Stomach smooth muscle (tissue), 2 donors: ENCODE data around the gene PZP.

Source experiments
- H3K27ac ChIP-seq: one replicate; pipeline ENCODE4 v1.7.0; 2013; ENCODE audit warnings: mild to moderate bottlenecking, low read length, inconsistent platforms
- H3K27me3 ChIP-seq, 2 donors: one replicate each; pipeline ENCODE4 v1.7.0; 2013; ENCODE audit warnings: low read length in 2 of 2; ENCODE audit not compliant: insufficient read depth in 2 of 2, control insufficient read depth in 1 of 2
- H3K36me3 ChIP-seq, 2 donors: one replicate each; pipeline ENCODE4 v1.7.0; 2013; ENCODE audit warnings: low read length in 2 of 2; ENCODE audit not compliant: control insufficient read depth in 2 of 2, insufficient read depth in 2 of 2
- H3K4me1 ChIP-seq: one replicate; pipeline ENCODE4 v1.7.0; 2013; ENCODE audit warnings: low read length; ENCODE audit not compliant: control insufficient read depth, insufficient read depth
- H3K4me3 ChIP-seq, 2 donors: one replicate each; pipeline ENCODE4 v1.7.0; 2013; ENCODE audit warnings: low read length in 2 of 2
- H3K9ac ChIP-seq, 2 donors: one replicate each; pipeline ENCODE4 v1.7.0; 2013; ENCODE audit warnings: low read length in 2 of 2, mild to moderate bottlenecking in 1 of 2
- H3K9me3 ChIP-seq, 2 donors: one replicate each; pipeline ENCODE4 v1.7.0; 2013; ENCODE audit warnings: low read length in 2 of 2; ENCODE audit not compliant: control insufficient read depth in 2 of 2
- donor health status: healthy.
- donor health status: Pancreatic carcinoma.

The PZP gene

DNA sequence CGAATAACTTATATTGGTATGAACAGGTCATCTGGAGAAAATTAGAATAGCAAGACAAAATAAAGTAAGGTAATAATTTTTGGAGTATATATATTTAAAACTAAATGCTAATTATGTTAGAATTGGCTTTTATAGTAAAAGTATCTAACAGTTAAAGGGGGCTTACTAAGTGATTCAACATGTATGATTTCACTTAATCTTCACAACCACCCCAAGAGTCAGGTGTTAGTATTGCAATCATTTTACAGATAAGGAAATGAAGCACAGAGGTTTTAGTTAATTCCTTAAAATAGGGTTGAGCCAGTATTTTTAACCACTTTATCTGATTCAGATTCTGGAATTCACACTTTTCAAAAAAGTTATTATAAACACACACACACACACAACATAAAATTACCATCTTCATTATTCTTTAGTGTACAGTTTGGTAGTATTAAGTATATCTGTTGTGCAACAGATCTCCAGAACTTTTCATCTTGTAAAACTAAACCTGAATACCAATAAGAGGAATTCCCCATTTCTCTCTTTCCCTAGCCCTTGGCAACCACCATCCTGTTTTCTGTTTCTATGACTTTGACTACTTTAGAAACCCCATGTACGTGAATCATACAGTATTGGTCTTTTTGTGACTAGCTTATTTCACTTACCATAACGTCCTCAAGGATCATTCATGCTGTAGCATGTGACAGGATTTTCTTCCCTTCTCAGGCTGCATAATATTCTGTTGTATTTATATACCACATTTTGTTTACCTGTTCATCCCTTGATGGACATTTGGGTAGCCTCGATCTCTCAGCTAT is 104.9 kb downstream of the PZP start:
- Histone ChIP-seq H3K36me3 (peaks cover 40 to 45% of the 10 kb centered on the region in 2 donors), H3K27me3 (no peaks in the 10 kb centered on the region), H3K9me3 (no peaks in the 10 kb centered on the region), H3K9ac (no peak overlapping the region), H3K27ac (no peak overlapping the region), H3K4me3 (no peak overlapping the region), H3K4me1 (no peaks in the 10 kb centered on the region)

GRCh38 chr12:9101018-9101687 is 107.0 kb downstream of the PZP start:
- no peaks in the 10 kb centered on the region for H3K9me3 ChIP-seq
- no peak overlapping the region for H3K27ac ChIP-seq
- peaks cover 34 to 43% of the 10 kb centered on the region in 2 donors for H3K36me3 ChIP-seq
- no peaks in the 10 kb centered on the region for H3K4me1 ChIP-seq
- H3K27me3 ChIP-seq: no peaks in the 10 kb centered on the region
- no peak overlapping the region for H3K4me3 ChIP-seq
- no peak overlapping the region for H3K9ac ChIP-seq

DNA sequence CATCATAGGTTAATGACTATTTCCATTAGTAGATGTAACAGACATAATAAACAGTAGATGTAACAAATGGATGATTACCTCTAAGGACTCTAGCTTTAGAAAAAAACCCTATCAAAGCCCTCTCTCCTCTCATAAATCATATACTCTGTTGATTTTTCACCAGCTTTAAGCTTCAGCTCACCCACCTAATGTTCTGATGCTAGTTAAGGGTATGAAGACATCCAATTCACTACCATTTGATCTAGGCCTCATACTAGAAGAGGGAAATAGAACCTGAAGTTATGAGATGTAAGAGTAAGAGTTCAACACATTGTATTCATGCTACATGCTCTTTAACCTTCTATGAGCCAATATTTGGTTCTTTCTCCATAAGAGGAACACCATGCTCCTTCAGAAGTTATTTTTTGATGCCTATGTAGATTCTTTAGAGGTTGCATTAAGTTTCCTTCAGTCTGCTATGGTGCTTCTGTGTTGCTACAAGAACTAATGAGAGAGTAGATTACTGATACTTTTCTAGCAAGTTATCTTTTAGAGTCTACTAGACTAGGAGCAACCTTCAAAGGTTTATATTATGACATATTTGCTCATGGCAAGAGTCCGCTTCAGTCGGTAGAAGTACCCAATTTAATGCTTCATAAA is 108.5 kb downstream of the PZP start:
- H3K36me3 ChIP-seq: peaks cover 34 to 35% of the 10 kb centered on the region in 2 donors
- H3K27me3 ChIP-seq: no peaks in the 10 kb centered on the region
- H3K9ac ChIP-seq: no peak overlapping the region
- no peak overlapping the region for H3K4me3 ChIP-seq
- H3K9me3 ChIP-seq: no peaks in the 10 kb centered on the region
- H3K4me1 ChIP-seq: no peaks in the 10 kb centered on the region
- H3K27ac ChIP-seq: no peak overlapping the region
